ENCODE data around the gene SUPT5H. TPM values are rescaled to one million over a fixed set of nuclear protein-coding genes. Genes with fewer than 3 reads are reported as not detected.

Gene SUPT5H
- total RNA-seq, 1 donor from 2014 or later, result 48.5 TPM

- H3K4me2 ChIP-seq, result peak overlapping the region; percentile 40
- peaks cover 42% of the 10 kb centered on the region for H3F3A ChIP-seq (ENCODE audit: low read depth)
- H3K9me3 Mint-ChIP-seq, result peaks cover 4% of the 10 kb centered on the region
- no peak for DNase-seq (ENCODE audit: low spot score)
- H3K36me3 ChIP-seq, result no peaks in the 10 kb centered on the region
- no peak overlapping the region for H2AFZ ChIP-seq (replicated peaks)
- H3K4me1 Mint-ChIP-seq, result peaks cover 47% of the 10 kb centered on the region
- peaks cover 32% of the 10 kb centered on the region for H4K20me1 ChIP-seq (ENCODE audit: low read depth)
- H3K27ac Mint-ChIP-seq, result peak overlapping the region; percentile 99
- no peaks in the 10 kb centered on the region for H3K9me3 ChIP-seq (ENCODE audit: low read depth)
- peaks cover 28% of the 10 kb centered on the region for H3K27me3 Mint-ChIP-seq (ENCODE audit: insufficient read depth, low read depth)
- peak overlapping the region; percentile 99 for H3K4me3 Mint-ChIP-seq
- H3K4me1 ChIP-seq, result peaks cover 23% of the 10 kb centered on the region
- peaks cover 22% of the 10 kb centered on the region for H3K27me3 ChIP-seq
- H3K4me3 ChIP-seq, result peak overlapping the region; percentile 57
- H3K27ac ChIP-seq, result no peak overlapping the region
- H3K9ac ChIP-seq, result no peak overlapping the region
- H3K79me2 ChIP-seq (ENCODE audit: low read depth), result peaks cover 33% of the 10 kb centered on the region
- peaks cover 10% of the 10 kb centered on the region for H3K36me3 Mint-ChIP-seq
- TF ChIP-seq EZH2 (IDR thresholded peaks at IDR 0.05) (no peak), EZH2phosphoT487 (IDR thresholded peaks at IDR 0.05) (no peak), CTCF (IDR thresholded peaks at IDR 0.05) (no peak)
These were observed 34.1 kb upstream of the SUPT5H start for GRCh38 chr19:39411081-39411831.

DNA sequence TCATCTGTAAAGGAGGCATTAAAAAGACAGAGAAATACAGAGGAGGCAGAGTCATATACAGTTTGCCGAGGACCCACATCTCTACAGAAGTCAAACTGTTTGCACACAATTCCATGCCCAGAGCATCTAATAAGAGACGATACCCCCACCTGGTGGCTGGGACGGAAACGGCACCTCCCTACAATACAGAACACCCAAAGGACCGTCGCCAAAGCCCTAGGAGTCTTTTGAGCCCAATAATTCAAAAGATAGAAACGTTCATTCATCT is 33.6 kb upstream of the SUPT5H start:
- Histone ChIP-seq H3K4me1 (peaks cover 23% of the 10 kb centered on the region), H4K20me1 (ENCODE audit: low read depth) (peaks cover 37% of the 10 kb centered on the region), H3K36me3 (no peaks in the 10 kb centered on the region), H3K4me2 (peak overlapping the region; percentile 40), H3K9me3 (ENCODE audit: low read depth) (no peaks in the 10 kb centered on the region), H3F3A (ENCODE audit: low read depth) (peaks cover 42% of the 10 kb centered on the region), H3K27me3 (peaks cover 22% of the 10 kb centered on the region), H3K27ac (no peak overlapping the region), H3K9ac (no peak overlapping the region), H3K79me2 (ENCODE audit: low read depth) (peaks cover 38% of the 10 kb centered on the region), H3K4me3 (peak overlapping the region; percentile 57), H2AFZ (replicated peaks) (no peak overlapping the region)
- DNase-seq (ENCODE audit: low spot score), result peak; percentile 93
- Mint-ChIP-seq H3K9me3 (peaks cover 4% of the 10 kb centered on the region), H3K36me3 (peaks cover 10% of the 10 kb centered on the region), H3K27ac (peak overlapping the region; percentile 99), H3K27me3 (ENCODE audit: insufficient read depth, low read depth) (peaks cover 28% of the 10 kb centered on the region), H3K4me3 (peak overlapping the region; percentile 99), H3K4me1 (peaks cover 46% of the 10 kb centered on the region)
- TF ChIP-seq CTCF (IDR thresholded peaks at IDR 0.05) (peak; percentile 98), EZH2phosphoT487 (IDR thresholded peaks at IDR 0.05) (no peak), EZH2 (IDR thresholded peaks at IDR 0.05) (no peak)

DNA sequence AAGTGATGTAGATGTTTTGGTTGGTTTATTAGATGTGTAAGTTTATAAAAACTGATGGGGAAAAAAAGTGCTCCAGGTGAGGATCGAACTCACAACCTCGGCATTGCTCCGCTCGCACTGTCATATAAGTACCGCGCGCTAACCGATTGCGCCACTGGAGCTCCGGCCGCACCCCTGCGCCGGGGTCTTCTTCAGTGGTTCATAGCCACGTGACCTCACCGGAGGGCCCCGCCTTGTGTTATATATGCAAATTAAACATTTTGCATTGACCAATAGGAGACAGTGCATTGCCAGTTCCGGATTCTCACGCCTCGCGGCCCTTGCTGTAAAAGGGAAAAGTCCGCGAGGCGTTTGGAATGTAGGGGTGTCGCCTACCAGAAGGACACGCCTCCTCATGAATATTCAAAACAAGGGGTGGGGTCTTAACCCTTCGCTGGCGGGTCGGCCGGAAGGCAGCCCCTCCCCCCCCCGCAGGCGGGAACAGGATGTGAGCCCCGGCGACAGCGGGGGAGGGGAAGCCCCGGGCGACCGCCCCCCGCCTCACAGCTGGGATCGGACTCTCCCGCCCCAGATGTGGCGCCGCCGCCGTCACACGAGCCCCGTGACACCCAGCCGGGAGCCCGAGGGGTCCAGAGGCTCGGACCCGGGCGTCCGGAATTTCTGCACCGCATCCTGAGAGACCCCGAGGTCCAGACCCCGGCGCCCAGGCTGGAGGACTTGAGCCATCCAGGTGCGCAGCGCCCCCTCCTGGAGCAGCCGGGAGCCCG is 33.1 kb upstream of the SUPT5H start, which contains the start of gene PLEKHG2:
Gene PLEKHG2, plus strand, starts transcription at position 570 of the 767 bp plus-strand sequence. CDS start 1,418 bp downstream, outside the sequence.
- peaks cover 4% of the 10 kb centered on the region for H3K9me3 Mint-ChIP-seq
- Histone ChIP-seq H2AFZ (replicated peaks) (no peak within 1 kb of the TSS), H4K20me1 (ENCODE audit: low read depth) (peaks cover 40% of the 10 kb centered on the region), H3K36me3 (no peaks in the 10 kb centered on the region), H3F3A (ENCODE audit: low read depth) (peaks cover 42% of the 10 kb centered on the region), H3K9ac (peak within 1 kb of the TSS; percentile 79), H3K79me2 (ENCODE audit: low read depth) (peaks cover 41% of the 10 kb centered on the region), H3K4me2 (peak within 1 kb of the TSS; percentile 86), H3K4me3 (peak within 1 kb of the TSS; percentile 98), H3K27ac (peak within 1 kb of the TSS; percentile 82), H3K4me1 (peaks cover 22% of the 10 kb centered on the region), H3K27me3 (peaks cover 17% of the 10 kb centered on the region), H3K9me3 (ENCODE audit: low read depth) (no peaks in the 10 kb centered on the region)
- H3K36me3 Mint-ChIP-seq, result peaks cover 10% of the 10 kb centered on the region
- peak within 1 kb of the TSS; percentile 99 for H3K27ac Mint-ChIP-seq
- H3K4me1 Mint-ChIP-seq, result peaks cover 49% of the 10 kb centered on the region
- H3K27me3 Mint-ChIP-seq (ENCODE audit: insufficient read depth, low read depth), result peaks cover 24% of the 10 kb centered on the region
- peak within 1 kb of the TSS; percentile 99 for H3K4me3 Mint-ChIP-seq
- DNase-seq (ENCODE audit: low spot score), result peak; percentile 100
- peak; percentile 95 for TF ChIP-seq CTCF (IDR thresholded peaks at IDR 0.05)
- TF ChIP-seq EZH2phosphoT487 (IDR thresholded peaks at IDR 0.05), result no peak

Measured in neural progenitor cell (in vitro differentiated cells).